ENCODE data around the gene ANAPC13. TPM values are rescaled to one million over a fixed set of nuclear protein-coding genes. Genes with fewer than 3 reads are reported as not detected.

ANAPC13 gene
- total RNA-seq, 1 experiment from 2014 or later: 19.3 TPM

- TF ChIP-seq EZH2 (IDR thresholded peaks at IDR 0.05; ENCODE audit: low read length, unreplicated experiment): no peak
- TF ChIP-seq EZH2phosphoT487 (IDR thresholded peaks at IDR 0.05; ENCODE audit: borderline replicate concordance, low read length): no peak
- TF ChIP-seq CTCF (conservative IDR thresholded peaks at IDR 0.05; ENCODE audit: low read depth, low read length): no peak
Observed at GRCh38 chr3:134486577-134487041, 824 bp upstream of the ANAPC13 start.

GRCh38 chr3:134485075-134485717 lies 589 bp downstream of the ANAPC13 start:
- CTCF ChIA-PET: interaction anchor here (0.6 kb wide), 1 partner anchor 912 kb away, joined by 4 read pairs; the partner anchor contains the start of gene CDV3
- no peak for TF ChIP-seq CTCF (conservative IDR thresholded peaks at IDR 0.05; ENCODE audit: low read depth, low read length)
- no peak for TF ChIP-seq EZH2phosphoT487 (IDR thresholded peaks at IDR 0.05; ENCODE audit: borderline replicate concordance, low read length)
- TF ChIP-seq EZH2 (IDR thresholded peaks at IDR 0.05; ENCODE audit: low read length, unreplicated experiment): no peak
- intact Hi-C loops (cut with micrococcal nuclease): no loop called here
- Histone ChIP-seq H3K4me1 (ENCODE audit: insufficient read depth, low read length) (peaks cover 33% of the 10 kb centered on the region), H3K27ac (ENCODE audit: low read length) (peak overlapping the region; percentile 91), H4K20me1 (ENCODE audit: low read length) (no peaks in the 10 kb centered on the region), H2AFZ (ENCODE audit: low read length) (peak overlapping the region; percentile 97), H3K27me3 (ENCODE audit: low read length) (no peaks in the 10 kb centered on the region), H3F3A (ENCODE audit: low read length, unreplicated experiment) (no peaks in the 10 kb centered on the region), H3K4me2 (ENCODE audit: low read length) (peak overlapping the region; percentile 100), H3K9ac (ENCODE audit: low read length) (peak overlapping the region; percentile 95), H3K9me3 (ENCODE audit: low read length) (no peaks in the 10 kb centered on the region), H3K79me2 (ENCODE audit: low read length) (peaks cover 67% of the 10 kb centered on the region), H3K4me3 (ENCODE audit: low read length) (peak overlapping the region; percentile 91), H3K36me3 (ENCODE audit: low read depth, low read length) (no peaks in the 10 kb centered on the region; the same call in 1 of the 2 replicates), H3K9me2 (replicated peaks; ENCODE audit: low read length) (no peaks in the 10 kb centered on the region)
- no peak; the same call in 1 of the 2 replicates for ATAC-seq
- peak; percentile 6 for DNase-seq
- POLR2A ChIA-PET (ENCODE audit: unreplicated experiment): no interaction called here
- TSS peak; percentile 70 for BruUV-seq (replicated peaks)

More at GRCh38 chr3:134486577-134487041, 824 bp upstream of the ANAPC13 start:
- H3K4me1 ChIP-seq (ENCODE audit: insufficient read depth, low read length): peaks cover 33% of the 10 kb centered on the region
- no peaks in the 10 kb centered on the region for H3K9me3 ChIP-seq (ENCODE audit: low read length)
- H3K36me3 ChIP-seq (ENCODE audit: low read depth, low read length): no peaks in the 10 kb centered on the region
- peak overlapping the region; percentile 97 for H2AFZ ChIP-seq (ENCODE audit: low read length)
- peak overlapping the region; percentile 100 for H3K4me2 ChIP-seq (ENCODE audit: low read length)
- H3F3A ChIP-seq (ENCODE audit: low read length, unreplicated experiment): no peaks in the 10 kb centered on the region
- no TSS peak for BruUV-seq (replicated peaks)
- H3K9me2 ChIP-seq (replicated peaks; ENCODE audit: low read length): no peaks in the 10 kb centered on the region
- intact Hi-C loops (cut with micrococcal nuclease): no loop called here
- H3K4me3 ChIP-seq (ENCODE audit: low read length): peak overlapping the region; percentile 91
- CTCF ChIA-PET: no interaction called here
- H3K27me3 ChIP-seq (ENCODE audit: low read length): no peaks in the 10 kb centered on the region
- H4K20me1 ChIP-seq (ENCODE audit: low read length): no peaks in the 10 kb centered on the region
- peak; percentile 23 for DNase-seq
- POLR2A ChIA-PET (ENCODE audit: unreplicated experiment): interaction anchor here (0.7 kb wide), 1 partner anchor 262 kb away, joined by 3 read pairs; no protein-coding TSS in a partner anchor
- peaks cover 80% of the 10 kb centered on the region for H3K79me2 ChIP-seq (ENCODE audit: low read length)
- peak overlapping the region; percentile 95 for H3K9ac ChIP-seq (ENCODE audit: low read length)
- peak; percentile 1 for ATAC-seq
- peak overlapping the region; percentile 91 for H3K27ac ChIP-seq (ENCODE audit: low read length)

Measured in PC-3 (cell line).